Measurements from ENCODE around the gene HEXD.

HEXD gene

DNA sequence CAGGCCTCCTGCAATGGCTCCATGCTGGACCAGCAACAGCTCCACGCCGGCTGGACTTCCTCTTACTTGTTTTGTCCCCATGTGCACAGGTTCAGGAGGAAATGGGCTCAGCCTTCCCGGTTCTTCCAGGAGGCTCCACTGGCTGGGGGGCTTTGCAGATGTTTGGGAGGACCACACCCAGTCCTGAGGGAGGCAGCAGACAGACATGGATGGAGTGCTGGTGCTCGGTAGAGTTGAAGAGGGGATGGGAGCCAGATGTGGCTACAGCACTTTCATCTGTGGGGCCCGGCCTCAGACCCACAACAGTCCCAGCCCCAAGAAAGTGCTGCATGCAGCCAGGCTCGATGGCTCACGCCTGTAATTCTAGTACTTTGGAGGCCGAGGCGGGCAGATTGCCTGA is 62.2 kb downstream of the HEXD start:
- FAIRE-seq: no peak
- no peak for DNase-seq (ENCODE audit: insufficient read length)

DNA sequence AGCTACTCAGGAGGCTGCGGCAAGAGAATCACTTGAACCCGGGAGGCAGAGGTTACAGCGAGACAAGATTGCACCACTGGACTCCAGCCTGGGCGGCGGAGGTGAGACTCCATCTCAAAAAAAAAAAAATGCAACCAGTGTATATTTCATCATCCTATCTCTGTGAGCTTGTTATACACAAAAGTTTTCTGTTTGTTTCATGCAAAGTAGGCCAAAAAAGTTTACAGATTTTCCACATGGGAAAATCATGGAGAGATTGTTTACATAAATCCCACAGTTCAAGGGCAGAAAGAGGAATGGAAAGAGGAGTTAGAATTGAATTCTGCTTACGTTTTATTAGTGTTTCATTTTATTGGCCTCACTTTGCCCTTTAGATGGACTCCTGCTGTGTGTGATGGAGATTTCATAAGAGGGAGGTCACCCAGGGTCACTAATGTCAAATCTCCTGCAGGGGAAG is 65.1 kb downstream of the HEXD start:
- TF ChIP-seq POLR2AphosphoS5 (IDR thresholded peaks at IDR 0.05; ENCODE audit: low read depth, low read length): no peak
- no peak for TF ChIP-seq TAF1 (IDR thresholded peaks at IDR 0.05; ENCODE audit: borderline replicate concordance, low read depth, low read length)
- TF ChIP-seq POLR2A (IDR thresholded peaks at IDR 0.05; ENCODE audit: low read depth, low read length): no peak
- no peak for FAIRE-seq

More for the DNA sequence above, 62.2 kb downstream of the HEXD start:
- TF ChIP-seq TAF1 (IDR thresholded peaks at IDR 0.05; ENCODE audit: borderline replicate concordance, low read depth, low read length): no peak

DNA sequence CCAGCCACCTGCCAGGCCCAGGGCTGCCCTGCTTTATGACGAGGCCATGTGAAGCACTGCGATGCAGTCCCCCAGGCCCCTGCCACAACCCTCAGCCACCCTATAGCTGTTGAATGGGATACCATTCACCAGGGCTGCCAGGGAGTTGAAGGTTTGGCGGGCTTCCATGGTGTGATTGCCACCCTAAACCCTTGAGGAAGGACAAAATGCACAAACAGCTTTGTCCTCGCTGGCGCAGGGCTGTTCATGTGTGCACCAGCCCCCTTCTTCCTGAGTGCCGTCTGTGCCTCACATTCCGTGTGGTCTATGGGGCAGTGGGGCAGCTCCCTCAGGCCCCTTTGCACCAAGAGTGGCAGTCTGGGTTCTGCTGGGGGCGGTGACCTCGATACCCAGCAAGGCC is 65.7 kb downstream of the HEXD start:
- DNase-seq (ENCODE audit: insufficient read length) (no peak), FAIRE-seq (no peak)
- no peak for TF ChIP-seq POLR2A (IDR thresholded peaks at IDR 0.05; ENCODE audit: low read depth, low read length)
- TF ChIP-seq TAF1 (IDR thresholded peaks at IDR 0.05; ENCODE audit: borderline replicate concordance, low read depth, low read length): no peak

More for the DNA sequence above, 65.1 kb downstream of the HEXD start:
- DNase-seq (ENCODE audit: insufficient read length): no peak

DNA sequence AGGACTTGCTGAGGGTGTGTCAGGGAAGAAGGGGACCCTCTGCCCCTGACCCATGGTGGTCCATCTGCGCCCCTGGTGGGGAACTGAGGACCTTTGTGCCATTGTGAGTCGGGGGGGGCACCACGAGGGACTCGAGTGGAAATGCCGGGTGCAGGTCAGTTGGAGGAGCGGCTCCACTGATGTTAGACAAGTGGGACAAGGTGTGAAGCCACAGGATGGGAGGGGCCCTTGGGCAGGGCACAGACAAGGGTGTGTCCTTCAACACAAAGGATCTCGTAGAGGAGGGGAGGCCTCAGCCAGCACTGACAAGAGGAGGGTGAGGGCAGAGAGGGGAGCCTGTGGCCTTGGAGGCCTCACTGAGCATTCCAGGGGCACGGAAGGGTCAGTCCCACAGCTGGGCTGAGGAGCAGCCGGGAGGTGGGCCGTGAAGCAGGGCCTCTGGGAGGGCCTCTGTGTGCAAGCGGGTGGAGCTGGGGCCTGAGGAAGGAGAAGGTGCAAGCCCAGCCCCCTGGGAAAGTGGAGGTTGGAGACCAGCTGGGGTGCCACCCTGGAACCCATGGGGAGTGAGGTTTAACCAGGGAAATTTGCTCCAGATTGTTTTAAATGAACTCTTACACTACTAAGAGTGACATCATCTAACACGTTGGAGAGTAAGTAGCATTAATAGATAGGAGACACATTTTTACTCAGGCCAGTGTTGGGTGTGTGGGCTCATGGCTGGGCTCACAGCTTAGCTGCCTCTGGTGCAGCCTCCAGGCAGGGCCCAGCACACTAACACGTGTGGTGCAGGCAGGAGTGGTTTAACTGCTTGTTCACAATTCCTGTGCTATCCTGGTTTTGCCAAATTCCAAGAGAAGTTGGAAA is 68.3 kb downstream of the HEXD start:
- FAIRE-seq (no peak), DNase-seq (ENCODE audit: insufficient read length) (no peak)
- TF ChIP-seq POLR2A (IDR thresholded peaks at IDR 0.05; ENCODE audit: low read depth, low read length): no peak
- no peak for TF ChIP-seq TAF1 (IDR thresholded peaks at IDR 0.05; ENCODE audit: borderline replicate concordance, low read depth, low read length)
- no peak for TF ChIP-seq POLR2AphosphoS5 (IDR thresholded peaks at IDR 0.05; ENCODE audit: low read depth, low read length)

DNA sequence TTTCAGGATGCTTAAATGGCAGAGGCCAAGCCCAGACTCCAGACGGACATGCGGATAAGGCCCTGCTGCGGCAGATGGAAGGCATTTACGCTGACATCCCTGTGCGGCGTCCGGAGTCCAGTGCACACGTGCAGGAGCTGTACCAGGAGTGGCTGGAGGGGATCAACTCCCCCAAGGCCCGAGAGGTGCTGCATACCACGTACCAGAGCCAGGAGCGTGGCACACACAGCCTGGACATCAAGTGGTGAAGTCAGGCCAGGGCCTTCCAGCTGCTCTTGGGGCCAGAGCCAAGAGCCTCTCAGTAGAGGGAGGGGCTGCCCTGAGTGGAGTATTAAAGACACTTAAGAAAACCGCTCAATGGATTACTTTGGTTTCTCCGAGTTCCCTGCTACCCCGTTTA is 69.8 kb downstream of the HEXD start:
- DNase-seq (ENCODE audit: insufficient read length) (no peak), FAIRE-seq (no peak)
- TF ChIP-seq POLR2A (IDR thresholded peaks at IDR 0.05; ENCODE audit: low read depth, low read length) (no peak), TAF1 (IDR thresholded peaks at IDR 0.05; ENCODE audit: borderline replicate concordance, low read depth, low read length) (no peak), POLR2AphosphoS5 (IDR thresholded peaks at IDR 0.05; ENCODE audit: low read depth, low read length) (no peak)

DNA sequence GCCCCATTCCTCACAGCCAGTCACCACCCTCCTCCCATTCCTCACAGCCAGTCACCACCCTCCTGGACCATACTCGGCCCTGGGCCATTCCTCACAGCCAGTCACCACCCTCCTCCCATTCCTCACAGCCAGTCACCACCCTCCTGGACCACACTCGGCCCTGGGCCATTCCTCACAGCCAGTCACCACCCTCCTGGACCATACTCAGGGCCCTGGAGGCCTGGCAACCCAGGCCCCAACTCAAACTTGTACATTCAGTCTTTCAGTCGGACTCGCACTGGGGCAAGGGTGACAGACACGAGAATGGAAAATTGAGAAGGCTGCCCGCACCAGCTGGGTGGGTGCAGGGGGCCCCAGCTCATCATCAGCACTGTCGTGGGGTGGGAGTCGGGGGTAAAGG is 71.0 kb downstream of the HEXD start:
- FAIRE-seq (no peak), DNase-seq (ENCODE audit: insufficient read length) (no peak)
- TF ChIP-seq POLR2A (IDR thresholded peaks at IDR 0.05; ENCODE audit: low read depth, low read length) (no peak), TAF1 (IDR thresholded peaks at IDR 0.05; ENCODE audit: borderline replicate concordance, low read depth, low read length) (no peak), POLR2AphosphoS5 (IDR thresholded peaks at IDR 0.05; ENCODE audit: low read depth, low read length) (no peak)

DNA sequence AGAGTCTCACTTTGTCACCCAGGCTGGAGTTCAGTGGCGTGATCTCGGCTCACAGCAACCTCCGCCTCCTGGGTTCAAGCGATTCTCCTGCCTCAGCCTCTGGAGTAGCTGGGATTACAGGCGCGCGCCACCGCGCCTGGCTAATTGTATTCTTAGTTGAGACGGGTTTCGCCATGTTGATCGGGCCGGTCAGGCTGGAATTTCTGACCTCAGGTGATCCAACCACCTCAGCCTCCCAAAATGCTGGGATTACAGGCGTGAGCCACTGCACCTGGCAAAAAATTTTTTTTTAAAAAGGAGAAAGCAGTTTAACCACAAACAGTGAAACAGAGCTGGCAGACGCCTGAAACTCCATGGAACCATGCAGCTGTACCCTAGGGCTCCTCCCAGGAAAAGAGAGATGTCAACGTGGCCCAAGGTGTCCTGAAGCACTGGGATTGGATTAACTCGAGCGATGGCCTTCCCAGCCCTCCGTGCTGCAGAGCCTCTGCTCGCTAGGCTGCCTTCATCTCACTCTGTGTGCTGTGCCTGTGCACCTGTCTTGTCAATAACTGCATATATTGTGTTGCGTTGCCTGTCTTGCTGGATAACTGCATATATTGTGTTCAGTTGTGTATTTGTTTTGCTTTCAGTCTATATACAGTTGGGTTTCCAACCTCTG is 71.8 kb downstream of the HEXD start:
- no peak for DNase-seq (ENCODE audit: insufficient read length)
- FAIRE-seq: no peak
- TF ChIP-seq TAF1 (IDR thresholded peaks at IDR 0.05; ENCODE audit: borderline replicate concordance, low read depth, low read length) (no peak), POLR2AphosphoS5 (IDR thresholded peaks at IDR 0.05; ENCODE audit: low read depth, low read length) (no peak), POLR2A (IDR thresholded peaks at IDR 0.05; ENCODE audit: low read depth, low read length) (no peak)

DNA sequence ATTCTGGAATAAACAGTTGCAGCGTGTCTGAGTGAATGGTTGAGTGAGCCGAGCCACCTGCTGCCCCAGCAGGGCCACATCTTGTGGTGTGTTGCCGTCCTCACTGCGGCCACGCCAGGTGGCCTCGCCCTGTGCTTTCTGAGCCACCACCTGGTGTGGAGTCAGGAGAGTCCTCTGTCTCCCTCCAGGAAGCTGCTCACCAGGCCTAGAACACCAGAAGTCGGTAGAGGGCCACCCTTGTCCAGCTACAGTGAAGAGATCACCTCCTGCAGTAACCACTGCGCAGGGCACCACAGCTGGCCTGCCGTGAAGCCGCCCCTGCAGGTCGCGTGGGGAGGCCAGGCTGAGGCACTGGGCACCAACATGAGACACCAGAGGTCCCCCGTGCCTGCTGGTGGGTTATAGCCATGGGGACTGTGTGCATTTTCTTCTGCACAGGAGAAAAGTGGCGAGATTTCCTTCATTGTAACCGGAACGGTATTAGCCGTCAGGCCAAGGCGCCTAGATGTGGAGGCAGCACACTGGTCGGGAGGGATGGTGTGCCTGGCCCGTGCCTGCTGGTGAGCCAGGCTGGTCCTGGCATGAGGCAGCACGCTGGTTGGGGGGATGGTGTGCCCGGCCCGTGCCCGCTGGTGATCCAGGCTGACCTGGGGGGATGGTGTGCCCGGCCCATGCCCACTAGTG is 72.5 kb downstream of the HEXD start:
- DNase-seq (ENCODE audit: insufficient read length) (no peak), FAIRE-seq (no peak)
- TF ChIP-seq POLR2A (IDR thresholded peaks at IDR 0.05; ENCODE audit: low read depth, low read length) (no peak), TAF1 (IDR thresholded peaks at IDR 0.05; ENCODE audit: borderline replicate concordance, low read depth, low read length) (no peak), POLR2AphosphoS5 (IDR thresholded peaks at IDR 0.05; ENCODE audit: low read depth, low read length) (no peak)

DNA sequence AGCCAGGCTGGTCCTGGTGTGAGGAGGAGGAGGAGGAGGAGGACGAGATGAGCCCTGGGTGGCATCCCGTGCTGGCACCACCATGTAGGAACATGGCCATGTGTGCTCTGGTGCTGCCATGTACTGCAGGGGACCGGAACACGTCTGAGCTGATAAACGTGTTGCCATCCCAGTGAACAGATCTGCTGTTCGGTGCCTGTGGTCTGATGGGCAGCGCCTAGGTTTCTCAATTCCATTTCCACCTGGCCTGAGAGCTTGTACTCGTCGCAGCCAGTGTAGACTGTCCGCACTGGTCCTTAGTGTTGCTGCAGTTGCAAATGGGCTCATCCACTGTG is 73.0 kb downstream of the HEXD start:
- no peak for FAIRE-seq

DNA sequence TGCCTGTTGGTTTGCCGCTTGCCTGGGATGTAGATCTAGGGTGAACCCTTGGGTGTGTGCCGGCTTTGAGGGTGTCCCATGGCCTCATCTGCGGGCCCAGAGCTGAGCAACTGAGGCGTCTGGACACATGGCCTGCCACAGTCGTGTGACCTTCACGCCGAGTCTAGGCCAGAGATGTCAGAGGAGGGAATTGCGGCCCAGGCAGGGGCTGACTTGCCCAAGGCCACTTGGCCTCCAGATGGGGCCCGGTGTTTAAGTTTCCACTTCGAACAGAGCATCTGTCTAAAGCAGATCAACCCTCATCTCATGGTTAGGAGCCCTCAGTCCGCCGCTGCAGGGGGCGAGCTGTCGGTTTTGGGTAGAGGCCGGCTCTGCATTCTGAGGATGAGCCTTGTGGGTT is 73.4 kb downstream of the HEXD start:
- DNase-seq (ENCODE audit: insufficient read length): no peak
- no peak for TF ChIP-seq POLR2AphosphoS5 (IDR thresholded peaks at IDR 0.05; ENCODE audit: low read depth, low read length)
- TF ChIP-seq POLR2A (IDR thresholded peaks at IDR 0.05; ENCODE audit: low read depth, low read length): no peak
- no peak for TF ChIP-seq TAF1 (IDR thresholded peaks at IDR 0.05; ENCODE audit: borderline replicate concordance, low read depth, low read length)
- FAIRE-seq: no peak

More for the DNA sequence above, 73.0 kb downstream of the HEXD start:
- no peak for DNase-seq (ENCODE audit: insufficient read length)
- TF ChIP-seq POLR2AphosphoS5 (IDR thresholded peaks at IDR 0.05; ENCODE audit: low read depth, low read length) (no peak), POLR2A (IDR thresholded peaks at IDR 0.05; ENCODE audit: low read depth, low read length) (no peak), TAF1 (IDR thresholded peaks at IDR 0.05; ENCODE audit: borderline replicate concordance, low read depth, low read length) (no peak)

Measured in GM12892 (cell line).